ENCODE results near the gene ATP6V0A1.

Gene ATP6V0A1

GRCh38 chr17:42566883-42567573 is 108.3 kb downstream of the ATP6V0A1 start, which contains the start of gene MLX:
MLX (plus strand) TSS chr17:42567100; CDS start chr17:42567125, 25 bp downstream.
- Histone ChIP-seq H3K36me3 (ENCODE audit: control insufficient read depth, insufficient read depth, low read length) (peaks cover 41% of the 10 kb centered on the region), H3K4me1 (ENCODE audit: control insufficient read depth, insufficient read depth, low read length) (peaks cover 21% of the 10 kb centered on the region), H3K27me3 (ENCODE audit: control insufficient read depth, insufficient read depth, low read length) (no peaks in the 10 kb centered on the region), H3K27ac (ENCODE audit: low read depth, low read length) (peak within 1 kb of the TSS; percentile 88), H3K9ac (ENCODE audit: low read length) (peak within 1 kb of the TSS; percentile 79), H3K4me3 (ENCODE audit: low read length) (peak within 1 kb of the TSS; percentile 89)

GRCh38 chr17:42568341-42569111 is 109.8 kb downstream of the ATP6V0A1 start:
- H3K4me1 ChIP-seq (ENCODE audit: control insufficient read depth, insufficient read depth, low read length) = peaks cover 12% of the 10 kb centered on the region
- H3K4me3 ChIP-seq (ENCODE audit: low read length) = peak overlapping the region; percentile 2
- peaks cover 49% of the 10 kb centered on the region for H3K36me3 ChIP-seq (ENCODE audit: control insufficient read depth, insufficient read depth, low read length)
- H3K9ac ChIP-seq (ENCODE audit: low read length) = no peak overlapping the region
- H3K27me3 ChIP-seq (ENCODE audit: control insufficient read depth, insufficient read depth, low read length) = no peaks in the 10 kb centered on the region
- no peak overlapping the region for H3K27ac ChIP-seq (ENCODE audit: low read depth, low read length)

GRCh38 chr17:42571435-42572225 is 113.0 kb downstream of the ATP6V0A1 start:
- H3K9ac ChIP-seq (ENCODE audit: low read length) = no peak overlapping the region
- H3K36me3 ChIP-seq (ENCODE audit: control insufficient read depth, insufficient read depth, low read length) = peaks cover 41% of the 10 kb centered on the region
- H3K4me3 ChIP-seq (ENCODE audit: low read length) = no peak overlapping the region
- H3K4me1 ChIP-seq (ENCODE audit: control insufficient read depth, insufficient read depth, low read length) = peaks cover 3% of the 10 kb centered on the region
- H3K27ac ChIP-seq (ENCODE audit: low read depth, low read length) = no peak overlapping the region
- H3K27me3 ChIP-seq (ENCODE audit: control insufficient read depth, insufficient read depth, low read length) = no peaks in the 10 kb centered on the region

All from rectal smooth muscle tissue (tissue), 1 donor.